H1 (cell line): Measurements from ENCODE around the gene RING1. TPM values are rescaled to one million over a fixed set of nuclear protein-coding genes. Genes with fewer than 3 reads are reported as not detected.
A peak's percentile ranks its signal among the peaks of the same experiment; 100 is the strongest.

ENCODE experiments used
- ASH2L ChIP-seq: fragments of 200-600, 300-600 bp; sonication (generic); IDR thresholded peaks from one replicate; pipeline ENCODE4 v1.7.1; 2017; ENCODE audit warnings: low read length
- KDM1A ChIP-seq: fragments of 200-600, 300-600 bp; sonication (generic); IDR thresholded peaks from 2 replicates; pipeline ENCODE4 v1.7.1; 2016; ENCODE audit warnings: mild to moderate bottlenecking, low read length, borderline replicate concordance
- KDM4A ChIP-seq: IDR thresholded peaks from one replicate; pipeline ENCODE4 v1.7.1; 2012; ENCODE audit warnings: low read depth, mild to moderate bottlenecking, moderate library complexity, low read length, inconsistent platforms; ENCODE audit not compliant: severe bottlenecking
- NRF1 ChIP-seq: IDR thresholded peaks from 2 replicates; pipeline ENCODE4 v1.6.1; 2011; ENCODE audit warnings: mild to moderate bottlenecking, low read depth, low read length, improper control_type of control experiment
- PHF8 ChIP-seq: fragments of 200-600 bp; sonication (generic); conservative IDR thresholded peaks from 2 replicates; pipeline ENCODE4 v1.7.1; 2012; ENCODE audit warnings: low read depth, mild to moderate bottlenecking, inconsistent platforms, low read length, moderate library complexity
- RXRA ChIP-seq: IDR thresholded peaks from 2 replicates; pipeline ENCODE4 v1.6.1; 2011; ENCODE audit warnings: low read depth, mild to moderate bottlenecking, low read length, moderate library complexity; ENCODE audit not compliant: insufficient read depth
- SP1 ChIP-seq: IDR thresholded peaks from 2 replicates; pipeline ENCODE4 v1.6.1; 2011; ENCODE audit warnings: low read depth, low read length
- TAF1 ChIP-seq: IDR thresholded peaks from 2 replicates; pipeline ENCODE4 v1.6.1; 2011; ENCODE audit warnings: mild to moderate bottlenecking, low read depth, low read length
- YY1 ChIP-seq: IDR thresholded peaks from 2 replicates; pipeline ENCODE4 v1.6.1; 2011; ENCODE audit warnings: low read depth, mild to moderate bottlenecking, low read length
- ZNF274 ChIP-seq: IDR thresholded peaks from 2 replicates; pipeline ENCODE4 v1.7.0; 2012; ENCODE audit warnings: low read length, borderline replicate concordance; ENCODE audit errors: extremely low read depth
- polyA plus RNA-seq, 7 experiments: library from polyadenylated mRNA; depleted of rRNA in 3 of 7; stranded (reverse) in 5 of 7; unstranded in 2 of 7; fragments of >200 nt in 5 of 7; fragments of 200-250 nt in 2 of 7; gene quantifications; 1 replicate in 5 of 7; 2 replicates in 1 of 7; 4 replicates in 1 of 7; pipeline versions ENCODE4 v1.2.1 to v1.2.3, GENCODE V29; 2011 to 2013; ENCODE audit warnings: missing spikeins in 2 of 7, mixed read lengths in 2 of 7
- total RNA-seq: library from RNA; stranded (reverse); fragmentation: NEBNext Ultra II Directional; extraction: Animal tissue kit (Norgen Biotek cat#: 25700); gene quantifications from 2 replicates; pipeline ENCODE4 v1.2.1, GENCODE V29; 2021
- TF ChIP-seq, protein P1 (sequence below): IDR thresholded peaks from 2 replicates; pipeline ENCODE4 v1.6.1; 2012; ENCODE audit warnings: low read length, inconsistent platforms

Gene RING1
- total and polyA plus RNA-seq, 2 of the 8 experiments (the other 6 are each of a cell fraction or from before 2014, with no cell fraction given) = 16.4 to 26.0 TPM

DNA sequence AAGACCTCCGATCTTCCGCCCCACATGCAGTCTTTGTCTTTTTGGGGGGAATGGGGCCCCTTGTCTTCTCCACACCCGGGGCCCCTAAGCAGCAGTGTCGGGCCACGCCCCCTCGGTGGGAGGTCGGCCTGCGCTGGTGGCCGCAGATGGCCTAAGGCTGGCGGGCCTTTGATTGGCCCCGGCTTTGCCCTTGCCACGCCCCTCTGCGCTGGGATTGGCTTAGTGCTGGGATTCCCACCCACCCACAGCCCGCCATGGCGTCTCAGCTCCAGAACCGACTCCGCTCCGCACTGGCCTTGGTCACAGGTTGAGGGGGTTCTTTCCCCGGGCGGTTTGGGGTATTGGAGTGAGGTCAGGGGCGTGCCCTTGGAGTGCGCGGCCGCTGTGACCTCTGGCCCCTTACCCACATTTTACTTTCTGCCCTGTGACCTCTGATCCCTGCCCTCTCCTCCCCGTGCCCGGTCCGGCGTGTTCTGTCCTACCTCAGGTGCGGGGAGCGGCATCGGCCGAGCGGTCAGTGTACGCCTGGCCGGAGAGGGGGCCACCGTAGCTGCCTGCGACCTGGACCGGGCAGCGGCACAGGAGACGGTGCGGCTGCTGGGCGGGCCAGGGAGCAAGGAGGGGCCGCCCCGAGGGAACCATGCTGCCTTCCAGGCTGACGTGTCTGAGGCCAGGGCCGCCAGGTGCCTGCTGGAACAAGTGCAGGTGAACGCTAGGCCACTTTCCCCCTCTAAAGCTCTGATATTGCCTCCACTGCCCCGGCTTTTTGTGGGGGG is 3.7 kb upstream of the RING1 start, which contains the start of gene HSD17B8 (continued):
- TF ChIP-seq TAF1 = peak; percentile 60; the same call in 1 of the 2 replicates
- no peak for TF ChIP-seq NRF1
- TF ChIP-seq RXRA = no peak
- TF ChIP-seq ZNF274 = no peak
- no peak for TF ChIP-seq KDM1A
- TF ChIP-seq KDM4A = peak; percentile 66
- TF ChIP-seq, protein P1, sequence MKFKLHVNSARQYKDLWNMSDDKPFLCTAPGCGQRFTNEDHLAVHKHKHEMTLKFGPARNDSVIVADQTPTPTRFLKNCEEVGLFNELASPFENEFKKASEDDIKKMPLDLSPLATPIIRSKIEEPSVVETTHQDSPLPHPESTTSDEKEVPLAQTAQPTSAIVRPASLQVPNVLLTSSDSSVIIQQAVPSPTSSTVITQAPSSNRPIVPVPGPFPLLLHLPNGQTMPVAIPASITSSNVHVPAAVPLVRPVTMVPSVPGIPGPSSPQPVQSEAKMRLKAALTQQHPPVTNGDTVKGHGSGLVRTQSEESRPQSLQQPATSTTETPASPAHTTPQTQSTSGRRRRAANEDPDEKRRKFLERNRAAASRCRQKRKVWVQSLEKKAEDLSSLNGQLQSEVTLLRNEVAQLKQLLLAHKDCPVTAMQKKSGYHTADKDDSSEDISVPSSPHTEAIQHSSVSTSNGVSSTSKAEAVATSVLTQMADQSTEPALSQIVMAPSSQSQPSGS = peak; percentile 74; the same call in 1 of the 2 replicates
- 0 out of 2 replicates have a peak, but pooled peaks have one; percentile 44 for TF ChIP-seq PHF8
- TF ChIP-seq ASH2L = peak; percentile 47
- TF ChIP-seq YY1 = peak; percentile 84
- TF ChIP-seq SP1 = peak; percentile 85
